GM19455 (cell line): ENCODE measurements around the gene KIRREL1.

Experiments used
- ATAC-seq: cut with Tn5 transposase; IDR thresholded peaks from one replicate; pipeline ENCODE4 v1.9.1; 2021; ENCODE audit not compliant: unreplicated experiment

Gene KIRREL1

DNA sequence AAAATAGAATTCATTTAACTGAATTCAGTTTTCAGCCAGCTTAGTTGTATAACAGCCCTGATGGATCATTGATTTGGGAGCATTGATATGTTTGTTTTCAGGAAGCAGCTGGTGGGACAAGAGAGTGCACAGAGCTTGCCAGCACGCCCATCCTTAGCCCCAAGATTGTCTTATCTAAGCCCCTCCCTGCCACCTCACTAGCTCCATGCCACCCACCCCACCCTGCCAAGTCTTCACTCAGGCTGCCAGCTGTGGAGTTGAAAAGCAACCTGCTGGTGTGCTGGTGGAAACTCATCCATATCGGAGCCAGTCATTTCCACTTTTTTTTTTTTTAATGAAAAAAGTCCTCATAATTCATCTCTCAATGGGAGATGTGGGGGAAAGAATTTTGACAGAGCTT is 11.8 kb downstream of the KIRREL1 start:
- no peak for ATAC-seq

DNA sequence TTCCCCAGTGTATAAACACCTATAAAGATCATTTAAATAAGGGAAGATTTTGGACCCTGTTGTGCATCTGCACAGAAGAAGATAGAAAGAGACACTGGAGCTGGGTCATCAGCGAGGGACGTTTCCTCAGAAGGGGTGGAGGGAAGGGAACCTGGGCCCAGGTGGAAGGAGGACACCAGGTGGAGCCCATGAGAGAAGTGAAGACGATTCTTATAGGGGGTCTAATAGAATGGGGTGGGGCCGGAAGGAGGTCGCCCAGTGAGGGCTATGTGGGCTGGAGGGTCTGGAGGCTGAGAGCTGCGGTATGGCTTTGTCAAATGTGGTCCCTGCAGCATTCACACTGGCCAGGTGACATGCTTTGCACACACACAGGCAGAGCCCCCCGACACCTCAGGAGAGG is 13.7 kb downstream of the KIRREL1 start:
- ATAC-seq = no peak

DNA sequence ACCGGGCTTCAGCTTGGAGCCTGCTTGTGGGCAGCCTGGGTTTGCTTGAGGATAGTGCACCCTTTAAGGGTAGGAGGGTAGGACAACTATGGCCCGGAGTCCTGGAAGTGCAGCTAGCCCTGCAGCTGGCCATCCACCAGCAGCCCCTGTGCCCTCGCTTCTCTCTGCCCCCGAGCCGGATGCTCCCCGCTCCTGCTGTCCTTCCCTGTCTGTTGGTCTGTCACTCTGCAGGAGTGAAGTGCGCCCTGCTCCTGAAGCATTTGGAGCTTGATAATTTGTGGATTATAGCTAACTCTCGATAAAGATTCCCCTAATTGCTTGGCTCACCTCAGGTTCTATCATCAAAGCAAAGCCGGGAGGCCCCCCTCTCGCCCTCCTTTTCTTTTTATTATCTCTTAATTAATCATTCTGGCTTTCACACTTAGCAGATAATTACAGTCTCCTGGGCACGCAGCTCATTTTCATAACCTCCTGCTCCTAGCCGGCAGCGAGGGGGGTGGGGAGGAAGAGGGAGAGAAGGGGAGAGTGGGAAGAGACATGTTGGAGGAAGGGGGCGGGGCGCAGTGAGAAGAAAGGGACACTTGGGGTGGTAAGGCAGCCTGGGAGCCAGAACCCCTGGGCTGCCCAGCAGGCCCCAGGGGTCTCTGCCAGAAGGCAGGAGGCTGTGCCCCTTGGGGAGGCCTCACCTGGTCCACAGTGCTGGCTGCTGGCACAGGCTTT is 14.4 kb downstream of the KIRREL1 start:
- ATAC-seq = no peak

DNA sequence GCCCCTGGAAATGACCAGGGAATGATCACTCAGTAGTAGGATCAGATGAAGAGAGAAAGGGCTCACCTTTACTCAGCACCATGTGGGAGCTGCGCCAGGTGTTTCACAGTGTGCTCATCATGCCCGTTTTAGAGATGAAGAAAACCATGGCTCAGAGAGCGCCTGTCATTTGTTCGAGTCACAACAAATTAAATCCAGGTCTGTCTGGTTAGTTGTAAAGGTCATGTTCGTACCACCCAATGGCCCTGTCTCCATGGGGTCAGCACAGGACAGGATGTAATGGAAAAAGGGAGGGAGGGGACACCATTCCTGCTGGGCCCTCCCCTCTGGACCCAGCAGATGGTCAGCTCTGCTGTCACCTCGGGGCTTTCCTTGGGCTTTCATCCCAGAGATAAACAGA is 15.2 kb downstream of the KIRREL1 start:
- no peak for ATAC-seq

DNA sequence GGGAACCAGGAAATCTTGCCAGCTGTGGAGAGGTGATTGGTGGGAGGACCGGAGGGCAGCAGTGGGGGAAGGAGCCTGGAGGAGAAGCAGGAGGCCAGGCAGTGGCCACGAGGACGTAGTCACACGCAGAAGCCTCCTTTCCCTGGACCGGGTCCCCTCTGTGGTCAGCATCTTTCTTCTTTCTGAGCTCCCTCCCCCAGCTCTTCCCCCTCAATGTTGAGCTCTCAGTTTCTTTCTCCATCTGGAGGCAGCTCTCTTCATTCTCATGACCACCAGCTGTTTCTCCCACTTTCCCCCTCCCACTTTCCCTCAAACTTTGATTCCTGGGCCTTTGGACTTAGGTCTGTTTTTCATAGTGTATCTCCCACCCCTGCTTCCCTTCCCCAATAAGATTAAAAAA is 18.3 kb downstream of the KIRREL1 start:
- no peak for ATAC-seq

DNA sequence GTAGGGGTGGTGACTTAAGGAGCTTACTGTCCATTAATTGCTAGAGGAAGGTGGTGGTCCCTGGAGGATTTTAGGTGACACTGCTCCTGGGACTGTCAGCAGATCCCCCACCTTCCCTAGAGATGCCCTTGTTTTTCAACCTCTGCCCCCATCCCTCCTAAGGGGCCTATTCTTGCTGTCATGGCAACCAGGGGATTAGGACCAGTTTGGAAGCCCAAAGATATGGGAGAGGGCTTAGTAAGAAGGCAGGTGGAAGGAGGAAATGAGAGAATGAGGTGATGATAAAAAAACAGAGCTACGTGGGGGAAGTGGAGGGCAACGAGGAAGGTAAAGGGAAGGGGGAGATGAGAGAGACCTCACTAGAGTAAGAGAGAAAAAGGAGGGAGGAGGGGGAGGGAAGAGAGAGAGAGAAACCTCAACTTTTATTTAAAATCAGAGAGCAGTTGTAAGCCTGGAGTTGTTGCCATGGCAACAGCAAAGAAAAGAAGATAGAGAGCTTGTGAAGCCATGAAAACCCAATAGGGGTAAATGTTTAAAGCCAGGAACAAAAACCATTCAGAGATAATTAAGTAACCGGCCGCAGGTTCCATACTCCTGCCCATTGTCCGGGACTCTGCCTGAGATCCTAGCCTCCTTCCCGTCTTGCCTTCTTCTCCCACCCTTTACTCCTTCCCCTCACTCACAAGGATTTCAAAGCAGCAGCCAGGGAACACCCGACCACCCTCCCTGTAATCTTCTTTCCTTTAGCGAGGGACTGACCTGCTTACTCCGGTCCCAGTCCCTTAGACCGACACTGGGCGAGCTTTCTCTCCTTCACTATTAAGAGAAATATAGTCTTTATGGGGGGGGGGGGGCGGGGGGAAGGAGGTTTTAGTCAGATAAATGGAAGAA is 20.6 kb downstream of the KIRREL1 start:
- no peak for ATAC-seq

DNA sequence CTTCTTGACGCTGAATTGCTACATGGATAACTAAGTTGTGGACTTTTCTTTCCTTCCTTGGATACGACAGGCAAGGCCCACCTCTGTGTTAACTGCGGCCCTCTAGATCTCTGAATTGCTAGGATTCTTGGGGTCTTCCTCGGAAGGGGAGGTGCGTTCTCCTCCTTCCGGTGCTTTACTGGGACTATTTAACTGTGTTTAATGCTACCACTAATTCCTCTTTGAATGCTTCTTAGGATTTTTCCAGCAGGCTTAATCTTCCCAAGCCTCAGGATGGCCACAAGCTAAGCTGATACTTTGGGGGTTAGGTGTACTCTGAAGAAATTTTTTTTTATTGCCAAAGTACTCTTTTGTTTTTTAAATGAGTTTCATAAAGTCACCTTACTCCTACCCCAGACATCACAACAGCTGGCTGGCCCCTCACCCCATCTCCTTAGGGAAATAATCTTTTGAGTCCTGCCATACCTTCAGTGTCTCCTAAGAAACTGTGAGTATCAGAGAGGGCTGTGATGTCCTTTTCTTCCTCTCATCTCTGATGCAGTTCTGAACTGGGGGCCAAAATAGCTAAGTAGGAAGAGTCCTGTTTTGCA is 21.4 kb downstream of the KIRREL1 start:
- no peak for ATAC-seq

DNA sequence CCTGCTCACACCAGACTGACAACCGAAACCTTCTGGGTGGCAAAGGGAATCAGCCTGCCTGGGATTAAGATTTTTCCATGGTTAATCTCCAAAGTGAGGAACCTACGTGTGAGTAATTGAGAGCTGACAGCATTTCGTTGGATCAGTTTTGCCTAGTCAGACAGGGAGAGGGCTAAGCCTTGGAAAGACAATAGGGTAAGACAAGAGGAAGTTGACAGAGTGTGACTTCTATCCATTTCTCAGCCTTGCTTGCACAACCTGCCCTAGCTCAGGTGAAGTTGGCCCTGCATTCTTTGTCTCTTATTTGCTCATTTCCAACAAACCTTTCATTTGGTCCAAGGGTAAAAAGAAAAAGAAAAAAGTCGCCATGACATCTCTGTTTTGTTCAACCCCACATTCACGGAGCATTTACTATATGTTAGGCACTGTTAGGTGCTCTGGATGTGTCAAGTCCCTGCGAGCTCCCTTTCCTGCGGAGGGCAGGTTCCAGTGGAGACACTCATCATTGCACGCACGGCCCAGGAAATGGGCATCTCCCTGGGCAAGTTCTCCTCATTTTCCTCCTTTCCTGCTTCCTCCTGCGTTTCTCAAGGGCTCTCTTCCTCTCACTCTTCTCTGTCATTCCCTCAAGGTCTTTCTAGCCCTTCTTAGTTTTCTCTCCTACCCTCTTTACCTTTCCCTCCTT is 23.3 kb downstream of the KIRREL1 start:
- no peak for ATAC-seq

DNA sequence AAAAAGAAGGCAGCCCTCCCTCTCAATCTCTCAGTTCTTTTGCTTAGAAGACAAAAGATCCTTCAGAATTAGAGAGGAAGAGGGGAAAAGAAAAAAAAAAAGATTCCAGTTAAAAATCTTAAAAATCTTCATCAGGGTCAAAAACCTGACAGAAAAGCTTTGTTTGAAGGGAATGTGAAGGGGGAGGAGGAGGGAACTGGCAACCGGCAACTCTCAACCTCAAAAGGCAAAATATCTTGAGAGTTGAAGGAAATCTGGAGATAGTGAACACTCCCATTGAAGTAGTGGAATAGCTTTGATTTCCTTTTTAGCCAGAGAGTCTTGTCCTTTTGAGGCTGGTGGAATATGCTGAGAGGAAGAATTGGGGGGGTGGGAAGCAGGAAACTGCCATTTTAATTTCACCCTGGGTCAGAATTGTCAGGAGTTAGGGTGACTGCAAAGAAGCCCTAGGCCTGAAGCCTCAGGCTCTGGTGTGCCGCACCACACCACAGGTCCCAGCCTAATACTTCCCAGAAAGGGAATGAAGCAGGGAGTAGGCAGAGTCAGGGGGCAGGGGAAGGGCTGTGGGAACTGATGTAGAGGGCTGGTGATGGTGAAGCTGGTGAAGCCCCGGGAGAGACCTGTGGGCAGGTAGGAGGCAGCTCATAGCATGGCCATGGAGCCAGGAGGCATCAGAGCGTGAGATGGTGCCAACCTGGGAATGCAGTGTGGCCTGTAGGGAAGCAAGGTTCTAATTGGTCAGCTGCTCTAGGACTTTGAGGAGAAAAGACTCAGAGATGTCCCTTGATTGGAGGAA is 24.6 kb downstream of the KIRREL1 start:
- ATAC-seq = no peak

DNA sequence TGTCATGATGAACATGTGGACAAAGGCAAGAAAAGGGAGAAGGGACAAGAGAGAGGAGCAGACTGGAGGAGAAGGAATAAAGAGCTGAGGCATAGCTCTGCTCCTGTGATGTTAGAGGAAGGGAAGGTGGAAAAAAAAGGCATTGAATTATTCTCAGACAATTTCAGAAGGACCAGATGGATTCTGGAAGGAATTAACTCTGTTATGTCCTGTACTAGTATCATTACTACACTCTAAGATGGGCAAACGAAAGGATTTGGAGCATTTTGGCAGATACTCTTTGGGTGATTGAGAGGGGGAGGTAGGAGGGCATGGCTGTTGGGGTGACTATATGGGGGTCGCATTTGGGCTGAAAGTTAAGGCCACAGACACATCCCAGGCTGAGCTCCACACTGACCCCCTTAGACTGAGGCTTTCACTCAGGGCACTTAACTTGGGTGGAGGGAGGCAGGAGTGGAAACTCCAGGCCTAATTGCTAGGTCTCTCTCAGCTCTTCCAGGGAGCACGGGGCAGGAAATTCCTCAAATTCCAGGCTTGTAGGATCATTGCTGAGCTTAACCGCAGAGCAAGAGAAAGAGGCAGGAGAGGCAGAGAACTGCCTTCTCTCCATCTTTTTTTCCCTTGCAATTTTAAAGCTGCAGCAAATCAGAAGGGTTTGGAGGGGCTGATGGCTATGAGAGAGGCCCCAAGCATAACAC is 25.9 kb downstream of the KIRREL1 start:
- ATAC-seq = no peak

DNA sequence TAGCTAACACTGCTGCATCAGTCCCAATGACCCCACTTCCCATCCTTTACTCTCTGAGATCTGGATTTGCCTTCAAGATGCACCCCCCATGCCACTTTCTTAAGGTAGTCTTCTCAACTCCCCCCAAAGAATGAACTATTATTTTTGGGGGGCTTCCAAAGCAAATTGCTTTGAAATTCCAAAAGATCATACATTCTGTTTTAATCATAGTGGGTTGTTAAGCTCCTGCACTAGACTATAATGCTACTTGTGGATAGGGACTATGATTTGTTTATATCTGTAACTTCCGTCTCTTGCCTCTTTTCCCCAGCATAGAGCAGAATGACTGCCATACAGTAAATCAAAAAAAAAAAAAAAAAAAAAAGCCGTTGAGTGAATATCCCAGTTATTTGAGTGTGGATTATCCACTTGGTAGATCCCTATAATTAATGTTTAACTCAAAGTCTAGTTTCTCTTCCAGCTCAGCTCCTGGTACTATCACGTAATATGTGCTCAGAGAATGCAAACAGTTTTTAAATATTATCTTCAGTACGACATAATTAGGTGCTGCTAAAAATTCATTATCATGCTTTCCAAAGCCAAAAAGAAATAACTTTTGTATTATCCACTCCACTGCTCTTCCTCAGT is 26.9 kb downstream of the KIRREL1 start:
- ATAC-seq = no peak

DNA sequence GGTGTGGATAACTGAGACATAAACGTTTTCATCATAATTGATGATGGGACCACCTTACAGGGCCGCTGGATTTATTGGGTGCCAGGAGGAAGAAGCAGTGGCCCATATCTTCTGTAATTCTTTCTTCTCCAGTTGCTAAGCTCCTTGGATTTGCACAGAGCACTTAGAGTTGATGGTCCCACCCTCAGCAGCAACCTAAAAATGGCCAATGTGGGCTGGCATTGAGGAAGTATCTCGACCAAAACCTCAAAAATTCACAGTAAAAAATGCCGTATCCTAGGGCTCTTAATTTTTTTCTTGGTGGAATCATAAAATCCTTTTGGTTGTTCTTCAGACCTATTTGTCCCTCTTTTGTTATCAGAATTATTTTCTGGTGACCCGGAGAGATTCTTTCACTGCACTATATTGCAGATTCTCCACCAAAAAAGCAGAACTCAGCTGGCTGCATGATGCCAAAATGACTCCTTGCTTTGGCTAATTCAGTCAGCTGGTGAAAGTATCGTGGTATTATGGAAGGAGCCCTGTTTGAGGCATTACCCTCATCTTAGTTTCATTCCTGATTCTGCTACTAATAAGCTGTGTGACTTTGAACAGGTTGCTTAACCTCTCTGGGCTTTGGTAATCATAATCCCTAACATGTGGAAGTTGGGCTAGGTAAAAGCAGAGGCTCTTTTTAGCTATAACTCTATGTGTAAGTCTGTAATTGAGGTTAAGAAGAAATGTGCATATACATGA is 27.6 kb downstream of the KIRREL1 start:
- ATAC-seq = no peak

DNA sequence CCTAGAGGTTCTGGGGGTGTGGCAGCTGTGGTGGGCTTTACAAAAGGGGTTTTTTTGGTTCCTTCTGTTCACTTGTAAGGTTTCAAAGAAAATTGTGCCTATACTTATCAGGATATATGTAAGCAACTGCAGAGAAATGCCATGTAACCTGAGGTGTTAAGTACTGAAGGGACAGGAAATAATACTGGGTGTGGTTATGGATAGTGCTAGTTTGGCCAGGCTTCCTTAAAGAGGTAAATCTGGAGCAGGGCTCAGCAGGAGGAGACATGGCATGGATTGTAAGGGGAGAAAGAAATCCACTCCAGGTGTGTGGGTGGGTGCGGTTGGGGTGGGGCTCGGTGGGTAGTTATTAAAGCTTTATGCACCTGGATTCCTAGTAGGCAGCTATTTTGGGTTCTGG is 28.3 kb downstream of the KIRREL1 start:
- no peak for ATAC-seq

DNA sequence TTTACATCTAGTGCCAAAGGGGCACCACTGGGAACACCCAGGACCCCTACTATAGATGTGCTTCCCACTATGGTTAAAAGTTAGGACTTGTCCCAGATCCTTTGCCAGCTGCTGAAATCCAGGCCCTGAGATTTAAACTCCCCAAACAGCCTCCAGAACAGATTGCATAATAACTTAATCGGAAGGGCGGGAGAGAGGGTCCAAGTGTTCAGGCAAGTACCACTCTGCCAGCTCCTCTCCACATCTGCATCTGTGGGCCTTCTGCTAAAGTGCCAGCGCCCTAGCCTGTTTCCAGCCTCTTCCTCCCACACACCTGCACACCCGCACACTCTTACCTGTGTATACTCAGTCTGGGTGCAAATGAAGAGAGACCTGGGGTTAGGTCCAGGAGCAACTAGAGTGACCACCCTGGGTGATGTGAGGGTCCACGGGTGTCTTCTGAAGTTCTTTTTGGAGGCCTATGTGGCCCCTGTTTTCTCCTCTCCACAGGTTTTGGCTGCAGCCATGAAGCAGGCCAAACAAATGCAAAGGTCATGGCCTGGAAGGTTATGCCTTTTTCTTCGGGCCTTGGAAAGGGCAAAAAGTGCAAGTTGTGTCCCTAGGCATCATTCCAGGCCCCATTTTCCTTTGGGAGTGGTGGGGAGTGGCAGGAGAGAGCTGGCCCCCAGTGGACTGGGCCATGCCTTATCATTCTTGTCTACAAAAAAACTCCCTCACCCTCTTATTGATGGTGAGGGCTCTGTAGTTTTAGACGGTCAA is 29.3 kb downstream of the KIRREL1 start:
- ATAC-seq = no peak

DNA sequence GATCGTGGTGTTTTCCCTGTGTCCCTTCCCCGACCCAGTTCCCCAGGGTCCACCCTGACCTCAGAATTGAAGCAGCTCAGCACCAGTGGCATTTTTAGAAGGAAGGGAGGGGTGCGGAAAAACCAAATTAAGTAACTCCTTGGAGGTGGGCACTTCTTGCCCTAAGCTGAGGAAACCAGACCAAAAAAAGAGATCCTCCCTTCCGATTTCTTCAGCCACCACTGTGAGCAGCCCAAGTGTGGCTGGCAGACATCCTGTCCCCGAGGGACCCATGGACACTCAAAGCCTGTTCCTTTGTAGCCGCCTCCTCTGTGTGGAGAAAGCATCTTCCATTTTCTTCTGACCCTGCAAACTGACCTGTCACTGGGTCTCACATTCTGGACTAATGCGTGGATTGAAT is 31.3 kb downstream of the KIRREL1 start:
- ATAC-seq = no peak

DNA sequence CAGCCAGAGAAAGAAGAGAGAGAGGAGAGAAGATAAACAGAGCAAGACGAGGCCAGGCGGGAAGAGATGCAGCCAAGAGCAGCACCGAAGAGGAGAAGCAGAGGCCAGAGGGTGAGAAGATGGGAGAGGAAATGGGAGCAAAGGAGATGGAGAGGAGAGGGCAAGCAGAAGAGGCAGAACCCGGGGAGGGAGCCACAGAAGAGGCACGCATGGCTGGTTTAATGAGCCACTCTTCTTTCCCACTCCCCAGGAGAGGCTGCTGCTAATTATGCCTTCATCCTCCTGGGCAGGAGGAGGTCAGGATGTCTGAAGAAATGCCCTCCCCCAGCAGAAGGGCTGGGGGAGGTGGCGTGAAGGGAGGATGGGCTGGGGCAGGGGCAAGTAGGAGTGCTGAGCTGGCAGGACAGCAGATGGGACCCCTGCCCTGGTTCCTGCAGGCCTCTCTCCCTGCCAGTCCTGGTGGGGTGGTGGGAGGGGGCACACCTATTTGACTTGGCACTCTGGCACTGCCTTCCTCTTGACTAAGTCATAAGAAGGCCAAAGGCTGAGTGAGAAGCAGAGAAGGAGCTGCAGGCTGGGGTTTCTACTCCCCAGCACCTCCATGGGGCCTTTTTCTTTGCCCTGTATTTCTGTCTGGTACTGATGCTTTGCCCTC is 32.3 kb downstream of the KIRREL1 start:
- ATAC-seq = no peak

DNA sequence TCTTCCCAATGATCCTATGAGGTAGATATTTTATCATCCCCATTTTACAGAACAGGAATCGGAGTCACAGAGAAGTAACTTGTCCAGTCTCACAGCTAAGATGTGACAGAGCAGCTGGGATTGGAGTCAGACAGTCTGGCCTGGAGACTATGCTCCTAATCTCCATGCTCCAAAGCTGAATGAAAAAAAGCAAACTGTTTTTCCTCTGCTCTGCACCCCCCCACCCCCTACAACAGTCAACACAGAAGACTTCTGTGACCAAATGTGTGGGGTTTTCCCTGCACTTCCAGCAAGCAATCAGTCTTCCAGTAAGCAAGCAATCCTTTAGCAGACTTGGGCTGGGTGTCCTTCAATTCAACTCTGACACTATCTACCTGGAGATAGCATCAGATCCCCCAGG is 33.2 kb downstream of the KIRREL1 start:
- no peak for ATAC-seq

DNA sequence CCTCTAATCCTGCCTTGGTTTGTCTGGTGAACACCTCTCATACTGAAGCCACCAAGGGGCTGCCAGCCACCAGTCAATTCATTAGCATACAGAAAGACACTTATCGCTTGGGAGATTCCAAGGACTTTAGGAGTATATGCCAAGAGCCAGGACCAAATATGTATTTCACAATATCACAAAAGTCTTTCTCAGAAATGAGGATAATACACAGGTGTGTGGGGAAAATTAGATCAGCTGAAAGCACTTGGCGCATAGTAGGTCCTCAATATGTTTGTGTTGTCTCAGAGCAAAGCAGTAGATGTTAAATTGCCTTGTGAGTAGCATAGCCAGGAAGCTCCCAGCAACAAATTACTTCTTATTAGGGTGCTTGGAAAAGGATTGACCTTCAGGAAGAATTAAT is 34.1 kb downstream of the KIRREL1 start:
- ATAC-seq = no peak
